Measurements from ENCODE around the gene DNASE1L2. TPM values are rescaled to one million over a fixed set of nuclear protein-coding genes. Genes with fewer than 3 reads are reported as not detected.
"Not testable (repeated sequence)": the region's sequence is repeated elsewhere in the genome, so short reads cannot be mapped to it uniquely, and the experiment has no call there.

DNASE1L2 gene
- total and polyA plus RNA-seq, 2 of the 8 experiments (the other 6 are each of a cell fraction or from before 2014, with no cell fraction given) = 0.35 to 0.97 TPM

GRCh38 chr16:2258530-2258929, 22.3 kb downstream of the DNASE1L2 start:
- not testable (repeated sequence) for H3K9me3 ChIP-seq (ENCODE audit: insufficient read depth in 2 of 2, low read depth in 1 of 2, low read length in 1 of 2); H3K14ac ChIP-seq (ENCODE audit: insufficient read length); H2BK15ac ChIP-seq (ENCODE audit: low read length); H2BK5ac ChIP-seq (ENCODE audit: low read depth, low read length); DNase-seq (ENCODE audit: low read depth in 1 of 2, low spot score in 2 of 2); H3K9ac ChIP-seq (replicated peaks in 1 of 4; ENCODE audit: extremely low read depth in 1 of 4, low read depth in 3 of 4, low read length in 3 of 4); H4K8ac ChIP-seq (ENCODE audit: extremely low read depth, insufficient read depth, low read length); H4K91ac ChIP-seq (replicated peaks; ENCODE audit: insufficient read length, low read length); H2BK20ac ChIP-seq (ENCODE audit: low read length); H3K18ac ChIP-seq (ENCODE audit: extremely low read depth, low read length); H3K56ac ChIP-seq (replicated peaks; ENCODE audit: insufficient read length, low read depth, low read length); H3K27ac ChIP-seq (ENCODE audit: low read depth, low read length); H3K79me1 ChIP-seq (ENCODE audit: low read depth, low read length); H2AFZ ChIP-seq (ENCODE audit: low read length); H2BK12ac ChIP-seq (ENCODE audit: low read depth, low read length); H3K4me2 ChIP-seq (ENCODE audit: insufficient read depth in 1 of 2, low read depth in 2 of 2, low read length in 2 of 2); H3K27me3 ChIP-seq (replicated peaks in 1 of 4; ENCODE audit: control insufficient read depth in 3 of 4, extremely low read depth in 1 of 4, insufficient read depth in 3 of 4, low read length in 3 of 4); H3K4me3 ChIP-seq (ENCODE audit: extremely low read depth in 1 of 4, insufficient read depth in 2 of 4, low read depth in 3 of 4, low read length in 4 of 4); H2BK120ac ChIP-seq (replicated peaks; ENCODE audit: low read depth, low read length); H3K4ac ChIP-seq (replicated peaks; ENCODE audit: insufficient read length, low read depth, low read length); H2AK5ac ChIP-seq (ENCODE audit: low read depth, low read length); H3K23me2 ChIP-seq (ENCODE audit: low read depth, low read length); H4K5ac ChIP-seq (ENCODE audit: insufficient read length, low read depth, low read length); FAIRE-seq; H3K4me1 ChIP-seq (replicated peaks in 1 of 4; ENCODE audit: control insufficient read depth in 3 of 4, insufficient read depth in 4 of 4, low read length in 3 of 4); H3K23ac ChIP-seq (ENCODE audit: insufficient read length)
- H4K20me1 ChIP-seq (replicated peaks in 1 of 2; ENCODE audit: control insufficient read depth in 1 of 2, insufficient read depth in 2 of 2, low read length in 2 of 2) = peaks cover 17 to 25% of the 10 kb centered on the region in 2 experiments
- 90% methylated on average over 7 of the region's 7 CpGs; no CpG with 5 or more reads in 1 of the 2 experiments for WGBS, 2 experiments (ENCODE audit: extremely low coverage in 1 of 2, insufficient coverage in 1 of 2, insufficient read length in 1 of 2, insufficient replicate concordance in 2 of 2, low coverage in 1 of 2, low lambda C conversion rate in 2 of 2, missing lambda C conversion rate in 1 of 2)
- peaks cover 14 to 41% of the 10 kb centered on the region in 2 experiments; a peak in 3 of 4 replicates for H3K79me2 ChIP-seq (ENCODE audit: control insufficient read depth in 1 of 2, insufficient read depth in 2 of 2, low read length in 2 of 2)
- ChIA-PET CTCF (ENCODE audit: partially characterized antibody) (interaction anchor here (0.6 to 2.0 kb wide), 5 partner anchors 11 to 658 kb away, joined by 3 to 9 read pairs (median 3); no protein-coding TSS in a partner anchor), POLR2A (ENCODE audit: partially characterized antibody) (interaction anchor here (1.2 to 13.9 kb wide), 6 partner anchors 8 to 191 kb away, joined by 3 to 228 read pairs (median 5); partner anchors contain the start of genes DNASE1L2, PGP and RNPS1)
- peaks cover 55 to 96% (median 79%) of the 10 kb centered on the region in 4 experiments for H3K36me3 ChIP-seq (ENCODE audit: control insufficient read depth in 2 of 4, insufficient read depth in 4 of 4, low read length in 3 of 4)

Measured in H1 (cell line).